NCI-H2196 (cell line): ENCODE measurements around the gene FAM131B.

ENCODE experiments used
- DNase-seq: peaks from one replicate; lab custom pipeline; 2025; ENCODE audit not compliant: unreplicated experiment; lab: John Stamatoyannopoulos, UW

The FAM131B gene

DNA sequence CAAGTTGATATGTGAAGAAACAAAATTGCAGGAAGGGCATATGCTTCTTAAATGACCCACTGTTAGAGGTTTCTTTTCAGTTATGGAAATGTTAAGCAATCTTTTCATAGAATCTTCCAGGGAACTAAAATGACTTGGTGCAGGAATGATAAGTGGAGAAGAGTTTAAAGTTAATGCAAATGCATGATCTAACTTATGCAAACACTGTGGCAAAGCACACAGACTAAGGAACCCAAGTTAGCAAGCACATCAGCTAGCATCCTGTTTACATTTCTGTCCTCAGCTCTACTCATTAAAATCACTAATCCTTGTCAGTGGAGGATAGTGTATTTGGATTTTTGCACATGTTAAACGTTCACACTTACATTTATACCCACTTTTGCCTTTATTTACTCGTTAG lies 37.3 kb downstream of the FAM131B start:
- no peak for DNase-seq

DNA sequence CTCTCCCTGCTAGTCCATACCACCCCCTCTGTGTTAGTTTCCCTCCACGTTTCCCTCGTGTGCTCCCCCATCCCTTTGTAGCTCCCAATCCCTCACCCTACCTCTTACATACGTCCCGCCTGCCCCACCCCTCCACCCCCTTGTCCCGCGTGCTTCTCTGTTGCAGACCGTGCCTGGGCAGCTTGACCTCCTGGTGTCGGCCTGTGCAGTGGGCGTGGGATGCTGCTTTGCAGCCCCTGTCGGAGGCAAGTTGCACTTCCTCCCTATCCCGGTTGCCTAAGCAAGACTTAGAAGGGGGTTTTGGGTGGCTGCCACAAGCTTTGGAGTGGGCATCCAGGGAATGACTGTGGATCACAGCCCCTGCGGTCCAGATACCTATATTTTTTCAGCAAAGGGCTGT lies 38.9 kb downstream of the FAM131B start:
- DNase-seq, result no peak

DNA sequence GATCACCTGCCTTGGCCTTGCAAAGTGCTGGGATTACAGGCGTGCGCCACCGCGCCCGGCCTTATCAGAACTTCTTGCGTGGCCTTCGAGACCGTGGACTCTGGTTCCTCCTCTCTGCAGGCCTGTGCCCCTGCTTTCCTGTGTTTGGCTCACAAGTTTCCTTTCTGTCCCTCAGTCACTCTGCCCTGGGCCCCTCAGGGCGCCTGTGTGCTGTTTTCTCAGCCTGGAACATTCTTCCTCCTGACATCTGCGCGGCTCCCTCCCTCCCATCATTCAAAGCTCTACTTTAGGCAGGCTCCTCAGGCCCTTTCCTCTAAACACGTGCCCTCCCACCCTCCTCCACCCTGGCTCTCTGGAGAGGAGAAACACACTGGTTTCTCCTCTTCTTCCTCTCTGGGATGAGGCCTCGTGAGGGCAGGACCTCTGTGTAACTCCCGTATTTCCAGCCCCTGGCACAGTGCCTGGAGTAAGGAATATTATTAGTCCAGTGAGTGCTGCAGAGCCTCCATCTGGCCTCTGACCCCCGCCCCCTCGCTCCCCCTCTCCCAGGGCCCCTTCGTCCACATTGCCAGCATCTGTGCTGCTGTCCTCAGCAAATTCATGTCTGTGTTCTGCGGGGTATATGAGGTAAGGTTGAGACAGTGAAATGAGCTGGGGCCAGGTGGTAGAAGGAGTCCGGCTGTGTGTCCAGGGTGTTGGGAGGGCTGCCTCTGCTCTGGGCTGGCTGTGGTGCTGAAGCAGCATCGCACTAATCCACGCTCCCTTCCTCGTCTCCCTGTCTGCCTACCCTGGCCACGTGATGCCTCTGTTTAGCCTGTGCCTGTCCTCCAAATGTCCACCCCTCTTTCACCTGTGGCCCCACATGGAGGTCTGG lies 39.5 kb downstream of the FAM131B start:
- no peak for DNase-seq

DNA sequence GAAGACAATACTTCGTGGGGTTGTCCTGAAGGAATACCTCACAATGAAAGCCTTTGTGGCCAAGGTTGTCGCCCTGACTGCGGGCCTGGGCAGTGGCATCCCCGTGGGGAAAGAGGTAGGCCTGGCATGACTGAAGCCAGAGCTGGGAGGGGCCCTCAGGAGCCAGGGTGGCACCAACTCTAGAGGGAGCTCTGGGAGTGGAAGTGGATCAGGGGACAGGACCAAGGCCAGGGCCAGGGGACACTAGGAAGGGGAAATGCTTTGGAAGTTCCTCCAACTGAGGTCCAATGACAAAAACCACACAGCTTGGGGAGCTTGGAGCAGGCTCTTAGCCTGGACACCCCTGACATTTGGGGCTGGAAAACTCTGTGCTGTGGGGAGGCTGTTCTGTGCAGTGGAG lies 40.8 kb downstream of the FAM131B start:
- DNase-seq, result no peak

DNA sequence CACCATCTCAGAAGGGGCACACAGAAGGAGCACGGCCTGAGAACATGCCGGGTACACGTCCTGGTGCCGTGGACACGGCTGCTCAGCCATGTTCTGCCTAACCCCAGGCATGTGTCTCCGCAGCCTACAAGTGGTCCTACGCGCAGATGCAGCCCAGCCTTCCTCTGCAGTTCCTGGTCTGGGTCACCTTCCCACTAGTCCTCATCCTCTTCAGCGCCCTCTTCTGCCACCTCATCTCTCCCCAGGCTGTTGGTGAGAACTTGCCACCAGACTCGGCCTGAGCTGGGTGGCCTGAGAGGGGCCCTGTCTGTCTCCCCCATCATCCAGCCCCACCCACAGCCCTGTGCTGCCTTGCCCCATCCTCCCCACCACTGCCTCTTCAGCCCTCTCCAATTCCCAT lies 41.3 kb downstream of the FAM131B start:
- no peak for DNase-seq

DNA sequence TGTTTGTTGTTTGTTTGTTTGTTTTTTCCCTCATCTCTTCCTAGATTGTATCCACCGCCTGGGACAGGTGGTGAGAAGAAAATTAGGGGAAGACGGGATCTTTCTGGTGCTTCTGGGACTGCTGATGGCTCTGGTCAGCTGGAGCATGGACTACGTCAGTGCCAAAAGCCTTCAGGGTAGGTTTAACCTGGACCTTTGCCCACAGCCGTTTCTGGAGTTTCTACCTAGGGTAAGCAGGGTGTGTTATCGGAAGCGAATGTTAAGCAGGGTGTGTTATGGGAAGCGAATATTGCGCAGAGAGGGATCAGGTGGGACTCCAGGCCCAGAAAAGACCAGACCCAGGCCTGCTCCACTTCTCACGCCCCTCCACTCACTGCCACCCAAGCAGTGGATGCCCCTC lies 41.9 kb downstream of the FAM131B start:
- DNase-seq, result no peak

DNA sequence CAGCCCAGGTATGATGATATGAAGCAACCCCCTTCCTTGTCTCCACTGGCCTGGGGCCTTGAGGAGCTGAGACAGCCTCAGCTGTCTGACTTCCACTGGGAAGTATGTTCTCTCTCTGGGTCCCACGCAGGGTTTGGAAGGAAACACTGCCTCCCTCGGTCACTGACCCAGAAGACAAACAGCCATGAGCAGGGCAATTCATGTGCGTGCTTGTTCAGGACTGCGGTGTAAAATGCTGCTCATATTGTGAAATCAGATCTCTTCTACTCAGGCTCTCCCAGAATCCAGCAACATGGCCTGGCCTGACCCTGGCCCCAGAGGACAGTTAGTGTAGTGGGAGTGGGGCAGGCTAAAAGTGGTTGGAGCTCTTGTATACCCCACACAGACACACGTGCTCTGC lies 43.9 kb downstream of the FAM131B start:
- no peak for DNase-seq

DNA sequence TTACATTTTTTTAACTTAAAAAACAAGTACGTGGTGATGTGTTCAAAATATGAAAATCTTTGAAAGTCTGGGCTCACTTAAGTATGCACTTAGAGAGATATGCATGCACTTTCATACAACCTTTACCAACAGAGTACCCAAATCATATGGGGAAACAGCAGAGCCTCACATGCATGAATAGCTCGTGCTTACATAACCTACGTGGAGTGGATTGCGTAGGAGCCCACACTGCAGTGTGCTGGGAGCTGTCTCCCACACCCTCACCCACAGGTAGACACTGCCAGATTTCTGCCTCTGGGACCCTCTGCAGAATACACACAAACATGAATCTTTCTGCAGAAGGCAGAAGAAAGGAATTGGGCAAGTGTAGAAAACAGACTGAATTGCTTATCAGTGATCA lies 46.0 kb downstream of the FAM131B start:
- no peak for DNase-seq

DNA sequence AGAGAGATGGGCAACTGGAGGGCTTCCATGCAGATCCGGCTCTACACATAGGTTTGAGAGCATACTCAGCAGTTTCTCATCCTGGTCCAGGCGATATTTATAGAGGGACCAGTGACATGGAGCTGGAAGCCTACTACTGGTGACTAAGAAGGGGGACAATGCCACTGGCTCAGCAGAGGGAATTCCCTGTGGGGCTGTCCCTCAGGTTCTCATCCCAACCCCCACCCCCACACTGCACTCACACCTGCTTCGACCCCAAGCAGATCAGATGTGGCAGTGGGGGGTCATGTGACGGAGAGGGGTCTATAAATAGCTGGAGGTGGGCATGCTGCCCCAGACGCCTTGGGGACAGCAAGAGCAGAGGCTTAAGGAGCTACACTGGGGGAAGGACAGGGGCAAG lies 46.7 kb downstream of the FAM131B start, which contains the start of gene CLCN1:
TSS of gene CLCN1 (plus strand) at position 336 of the 400 bp plus-strand sequence. CDS start 102 bp downstream, outside the sequence.
- DNase-seq, result no peak

DNA sequence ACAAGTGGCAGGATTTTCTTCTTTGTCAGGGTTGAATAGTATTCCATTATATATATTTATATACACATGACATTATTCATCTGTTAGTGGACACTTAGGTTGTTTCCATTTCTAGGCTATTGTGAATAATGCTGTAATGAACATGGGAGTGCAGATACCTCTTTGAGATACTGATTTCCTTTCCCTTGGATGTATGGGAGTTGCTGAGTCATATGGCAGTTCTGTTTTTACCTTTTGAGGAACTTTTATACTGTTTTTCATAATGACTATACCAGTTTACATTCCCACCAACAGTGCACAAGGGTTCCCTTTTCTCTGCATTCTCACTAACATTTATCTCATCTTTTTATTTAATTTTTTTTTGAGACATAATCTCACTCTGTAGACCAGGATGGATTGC lies 48.4 kb downstream of the FAM131B start:
- no peak for DNase-seq

DNA sequence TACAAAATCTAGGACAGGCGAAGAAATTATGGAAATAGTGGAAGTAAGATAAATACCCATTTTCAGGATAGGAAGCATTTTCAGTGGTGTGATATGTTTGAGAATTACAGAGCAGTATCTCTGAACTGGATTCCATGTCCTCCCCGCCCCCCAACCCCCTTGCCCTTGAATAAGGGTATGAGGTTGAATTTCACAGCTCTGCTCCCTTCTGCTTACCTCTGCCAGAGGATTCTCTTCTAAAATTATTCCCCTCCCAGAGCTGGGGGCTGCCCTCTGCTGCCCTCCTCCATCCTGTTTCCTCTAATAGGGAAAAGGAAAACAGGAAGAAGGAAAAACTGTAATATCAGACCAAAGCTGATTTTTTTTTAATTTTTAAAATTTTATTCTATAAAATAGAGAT lies 53.9 kb downstream of the FAM131B start:
- DNase-seq, result no peak

DNA sequence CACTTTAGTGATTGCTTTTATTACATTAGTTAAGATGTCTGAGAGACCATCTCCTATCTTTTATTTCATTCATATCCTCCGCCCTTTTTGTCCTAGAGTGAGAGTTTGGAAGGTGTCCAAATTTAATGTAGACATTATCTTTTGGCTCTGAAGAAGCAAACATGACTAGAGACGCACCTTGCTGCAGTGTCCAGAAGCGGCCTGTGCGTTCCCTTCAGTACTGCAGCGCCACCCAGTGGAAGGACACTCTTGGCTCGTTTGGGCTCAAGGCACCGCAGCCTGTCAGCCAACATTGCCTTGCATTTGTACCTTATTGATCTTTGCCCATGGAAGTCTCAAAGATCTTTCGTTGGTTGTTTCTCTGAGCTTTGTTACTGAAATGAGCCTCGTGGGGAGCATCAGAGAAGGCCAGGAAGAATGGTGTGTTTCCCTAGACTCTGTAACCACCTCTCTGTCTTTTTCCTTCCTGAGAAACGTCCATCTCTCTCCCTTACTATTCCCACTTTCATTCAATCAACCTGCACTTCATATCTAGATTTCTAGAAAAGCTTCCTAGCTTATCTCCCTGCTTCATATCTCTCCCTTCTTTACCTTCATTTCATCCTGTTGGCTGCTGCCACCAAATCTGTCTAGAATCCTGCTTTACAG lies 57.0 kb downstream of the FAM131B start:
- peak; percentile 89 for DNase-seq

DNA sequence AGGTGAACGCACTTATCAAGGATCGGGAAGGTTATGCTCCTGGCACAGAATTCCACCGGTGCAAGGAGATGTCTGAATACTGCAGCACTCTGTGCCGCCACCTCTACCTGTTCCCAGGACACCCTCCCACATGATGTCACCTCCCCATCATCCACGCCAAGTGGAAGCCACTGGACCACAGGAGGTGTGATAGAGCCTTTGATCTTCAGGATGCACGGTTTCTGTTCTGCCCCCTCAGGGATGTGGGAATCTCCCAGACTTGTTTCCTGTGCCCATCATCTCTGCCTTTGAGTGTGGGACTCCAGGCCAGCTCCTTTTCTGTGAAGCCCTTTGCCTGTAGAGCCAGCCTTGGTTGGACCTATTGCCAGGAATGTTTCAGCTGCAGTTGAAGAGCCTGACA lies 57.6 kb downstream of the FAM131B start:
- DNase-seq, result no peak

DNA sequence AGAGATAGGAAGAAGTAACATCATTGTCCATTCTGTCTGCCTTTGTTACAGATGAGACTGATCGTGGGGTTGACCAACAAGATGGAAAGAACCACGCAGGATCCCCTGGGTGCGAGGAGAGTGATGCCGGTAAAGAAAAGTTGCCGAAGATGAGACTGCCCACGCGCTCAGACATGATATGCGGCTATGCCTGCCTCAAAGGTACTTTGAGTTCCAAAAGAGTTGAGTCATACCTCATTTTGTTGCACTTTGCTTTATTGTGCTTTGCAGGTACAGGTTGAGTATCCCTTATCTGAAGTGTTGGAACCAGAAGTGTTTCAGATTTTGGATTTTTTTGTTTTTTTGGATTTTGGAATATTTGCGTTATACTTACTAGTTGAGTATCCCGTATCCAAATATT lies 58.8 kb downstream of the FAM131B start:
- DNase-seq, result no peak
